Peyer's patch (tissue), 4 donors: Measurements from ENCODE around the gene EPS8L3. TPM values are rescaled to one million over a fixed set of nuclear protein-coding genes. Genes with fewer than 3 reads are reported as not detected.
A peak's percentile ranks its signal among the peaks of the same experiment; 100 is the strongest.

Experiments
- DNase-seq, 3 donors: peaks; one replicate each; pipeline ENCODE4 v3.0.0-alpha.2; 2017 to 2019
- H3K27ac ChIP-seq, 4 donors: fragments of 200-600 bp; sonication (generic); one replicate each; pipeline ENCODE4 v1.5.1; 2016 to 2019
- H3K27me3 ChIP-seq, 2 donors: fragments of 200-600 bp; sonication (generic); one replicate each; pipeline ENCODE4 v1.5.1; 2019
- H3K36me3 ChIP-seq, 3 donors: fragments of 200-600 bp; sonication (generic); one replicate each; pipeline ENCODE4 v1.5.1; 2016 to 2019
- H3K4me1 ChIP-seq, 4 donors: fragments of 200-600 bp; sonication (generic); one replicate each; pipeline ENCODE4 v1.5.1; 2016 to 2019
- H3K4me3 ChIP-seq, 4 donors: fragments of 200-600 bp; sonication (generic); 1 replicate in 3 of 4; 2 replicates in 1 of 4; pipeline ENCODE4 v1.5.1; 2016 to 2019; ENCODE audit warnings: mild to moderate bottlenecking in 1 of 4
- H3K9me3 ChIP-seq, 4 donors: fragments of 200-600 bp; sonication (generic); one replicate each; pipeline ENCODE4 v1.5.1; 2016 to 2019; ENCODE audit warnings: mild to moderate bottlenecking in 1 of 4
- CTCF ChIP-seq, 6 experiments: fragments of 450-650 bp in 4 of 6; fragments of 200-600 bp in 2 of 6; sonication (generic) in 1 of 6; IDR thresholded peaks; one replicate each; pipeline ENCODE4 v1.5.1; 2017 to 2019; ENCODE audit warnings: antibody characterized with exemption in 6 of 6, mild to moderate bottlenecking in 3 of 6, moderate library complexity in 1 of 6
- POLR2A ChIP-seq, 2 donors: fragments of 450-650 bp; IDR thresholded peaks; one replicate each; pipeline ENCODE4 v1.5.1; 2017; ENCODE audit warnings: antibody characterized with exemption in 2 of 2, mild to moderate bottlenecking in 2 of 2, moderate library complexity in 2 of 2
- total RNA-seq, 4 donors: library from RNA; depleted of rRNA; stranded (reverse); fragments of >200 nt; gene quantifications; one replicate each; pipeline ENCODE4 v1.1.0, GENCODE V29; 2016

The EPS8L3 gene
- total RNA-seq, 4 donors from 2014 or later, result 263 to 745 (median 649) TPM

GRCh38 chr1:109796484-109797302, 33.0 kb upstream of the EPS8L3 start:
- Histone ChIP-seq H3K4me1 (peaks cover 0 to 64% (median 11%) of the 10 kb centered on the region in 4 donors), H3K4me3 (no peak overlapping the region), H3K9me3 (no peaks in the 10 kb centered on the region), H3K27ac (peak overlapping the region; percentile 26 to 67 (median 50)), H3K27me3 (no peaks in the 10 kb centered on the region), H3K36me3 (no peaks in the 10 kb centered on the region)
- peak in 1 of 3 donors; percentile 49 for DNase-seq
- no peak for TF ChIP-seq POLR2A (IDR thresholded peaks at IDR 0.05)
- TF ChIP-seq CTCF (IDR thresholded peaks at IDR 0.05), result no peak

- H3K27me3 ChIP-seq, result no peaks in the 10 kb centered on the region
- H3K27ac ChIP-seq, result peak overlapping the region; percentile 38 to 72 (median 54)
- no peak overlapping the region for H3K4me3 ChIP-seq
- peaks cover 9 to 77% (median 17%) of the 10 kb centered on the region in 4 donors for H3K4me1 ChIP-seq
- DNase-seq, result peak in 2 of 3 donors; percentile 53 to 58
- no peak for TF ChIP-seq CTCF (IDR thresholded peaks at IDR 0.05)
- TF ChIP-seq POLR2A (IDR thresholded peaks at IDR 0.05), result no peak
- H3K9me3 ChIP-seq, result no peaks in the 10 kb centered on the region
- H3K36me3 ChIP-seq, result no peaks in the 10 kb centered on the region
Measured at GRCh38 chr1:109794319-109795132, 30.8 kb upstream of the EPS8L3 start.

- Histone ChIP-seq H3K4me1 (peaks cover 9 to 84% (median 17%) of the 10 kb centered on the region in 4 donors), H3K27ac (peak overlapping the region; percentile 52 to 72 (median 55))
Measured at GRCh38 chr1:109793486-109794318, 30.0 kb upstream of the EPS8L3 start.

GRCh38 chr1:109793089-109793485, 29.4 kb upstream of the EPS8L3 start:
- DNase-seq, result peak in 1 of 3 donors; percentile 37
- H3K4me1 ChIP-seq, result peaks cover 9 to 86% (median 17%) of the 10 kb centered on the region in 4 donors
- H3K9me3 ChIP-seq, result no peaks in the 10 kb centered on the region
- no peak overlapping the region for H3K4me3 ChIP-seq
- TF ChIP-seq POLR2A (IDR thresholded peaks at IDR 0.05), result no peak
- no peak for TF ChIP-seq CTCF (IDR thresholded peaks at IDR 0.05)
- no peaks in the 10 kb centered on the region for H3K27me3 ChIP-seq
- H3K27ac ChIP-seq, result peak overlapping the region; percentile 52 to 72 (median 55)
- no peaks in the 10 kb centered on the region for H3K36me3 ChIP-seq

More at GRCh38 chr1:109793486-109794318, 30.0 kb upstream of the EPS8L3 start:
- TF ChIP-seq POLR2A (IDR thresholded peaks at IDR 0.05), result no peak
- TF ChIP-seq CTCF (IDR thresholded peaks at IDR 0.05), result no peak
- peak in 2 of 3 donors; percentile 61 to 85 for DNase-seq
- Histone ChIP-seq H3K4me3 (no peak overlapping the region), H3K9me3 (no peaks in the 10 kb centered on the region), H3K36me3 (no peaks in the 10 kb centered on the region), H3K27me3 (no peaks in the 10 kb centered on the region)
